Measurements from ENCODE around the gene LYSMD2.

GRCh38 chr15:51739061-51739712 lies 1.7 kb upstream of the LYSMD2 start:
- TF ChIP-seq POLR2A (IDR thresholded peaks at IDR 0.05; ENCODE audit: low read depth) (no peak), CTCF (IDR thresholded peaks at IDR 0.05) (no peak), POLR2AphosphoS5 (IDR thresholded peaks at IDR 0.05) (no peak), EP300 (IDR thresholded peaks at IDR 0.05) (no peak)
